Bone marrow (tissue), 2 donors: ENCODE data around the gene FZD2.
"Not testable (repeated sequence)": the region's sequence is repeated elsewhere in the genome, so short reads cannot be mapped to it uniquely, and the experiment has no call there.

ENCODE experiments used
- DNase-seq, 2 donors: peaks; one replicate each; lab custom pipeline; 2025; lab: John Stamatoyannopoulos, UW

Gene FZD2

DNA sequence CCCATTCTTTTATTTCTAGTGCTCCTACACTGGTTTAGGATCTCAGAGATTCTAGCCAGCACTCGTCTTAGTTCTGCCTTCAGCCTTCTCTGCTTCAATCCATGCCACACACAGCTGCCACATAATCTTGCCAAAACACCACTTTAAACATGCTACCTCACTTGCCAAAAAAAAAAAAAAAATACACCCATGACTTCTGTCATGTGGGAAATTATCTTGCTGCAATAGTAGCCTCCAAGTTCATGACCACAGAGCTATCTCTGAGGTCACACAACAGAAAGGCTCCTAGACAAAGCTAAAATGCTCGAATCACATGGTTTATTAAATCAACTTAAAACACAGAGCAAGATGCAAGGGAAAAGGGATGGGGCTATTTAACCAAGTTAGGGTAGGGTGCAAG is 18.1 kb downstream of the FZD2 start:
- DNase-seq, result no peak

DNA sequence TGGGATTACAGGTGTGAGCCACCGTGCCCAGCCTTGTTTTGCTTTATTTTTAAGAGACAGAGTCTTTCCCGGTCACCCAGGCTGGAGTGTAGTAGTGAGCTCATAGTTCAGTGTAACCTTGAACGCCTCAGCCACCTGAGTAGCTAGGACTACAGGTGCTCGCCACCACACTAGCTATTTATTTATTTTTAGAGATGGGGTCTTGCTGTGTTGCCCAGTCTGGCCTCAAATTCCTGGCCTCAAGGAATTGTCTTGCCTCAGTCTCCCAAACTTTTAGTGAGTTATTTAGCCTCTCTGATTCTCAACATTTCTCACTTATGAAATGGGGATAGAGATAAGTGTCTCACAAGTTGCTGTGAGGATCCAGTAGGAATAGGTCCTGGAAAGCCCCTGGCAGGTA is 21.7 kb downstream of the FZD2 start:
- DNase-seq, result no peak

DNA sequence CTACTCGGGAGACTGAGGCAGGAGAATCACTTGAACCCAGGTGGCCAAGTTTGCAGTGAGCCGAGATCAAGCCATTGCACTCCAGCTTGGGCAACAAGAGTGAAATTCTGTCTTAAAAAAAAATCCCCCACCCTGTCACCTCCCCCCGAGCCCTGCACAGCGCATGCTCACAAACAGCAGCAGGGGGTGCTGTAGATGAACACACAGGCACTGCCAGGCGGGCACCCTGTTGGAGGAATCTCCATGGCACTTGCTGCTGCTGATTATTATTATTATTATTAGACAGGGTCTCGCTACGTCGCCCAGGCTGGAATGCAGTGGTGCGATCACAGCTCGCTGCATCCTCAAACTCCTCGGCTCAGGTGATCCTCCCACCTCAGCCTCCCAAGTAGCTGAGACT is 24.6 kb downstream of the FZD2 start:
- DNase-seq, result no peak

DNA sequence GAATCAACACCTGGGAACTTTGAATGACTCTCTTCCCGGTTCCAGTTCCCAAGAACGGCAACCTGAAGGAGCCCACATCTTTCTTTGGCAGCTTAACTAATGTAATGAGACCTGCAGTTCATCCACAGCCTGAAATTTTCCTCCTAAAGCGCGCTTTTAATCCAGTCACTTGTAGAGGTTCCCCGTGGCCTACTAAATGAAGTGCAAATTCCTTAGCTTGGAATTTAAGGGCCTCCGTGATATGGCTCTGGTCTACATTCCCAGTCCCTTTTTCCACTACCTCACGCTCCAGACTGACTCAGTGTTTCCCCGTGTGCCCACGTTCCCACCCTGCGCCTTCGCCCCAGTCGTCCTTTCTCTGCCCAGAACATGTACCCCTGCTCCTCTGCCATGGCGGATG is 27.2 kb downstream of the FZD2 start:
- no peak for DNase-seq

DNA sequence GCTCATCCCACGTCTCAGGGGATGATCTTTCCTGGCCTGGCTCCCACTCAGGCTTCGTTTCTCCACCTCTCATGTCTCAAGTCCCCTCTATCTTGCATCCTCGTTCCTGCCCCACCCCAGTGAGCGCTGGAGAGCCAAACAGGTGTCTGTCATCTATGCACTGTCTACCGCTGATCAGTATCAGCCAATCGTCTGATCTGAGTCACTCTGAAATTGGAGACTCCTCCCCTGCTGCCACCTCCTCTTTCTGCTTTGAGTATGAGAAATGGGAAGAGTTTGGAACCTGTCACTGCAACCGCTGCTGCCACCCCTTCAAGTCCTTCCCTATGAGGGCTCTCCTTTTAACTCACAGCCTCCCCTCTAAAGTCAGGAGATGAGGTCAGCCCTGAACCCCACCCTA is 28.0 kb downstream of the FZD2 start:
- DNase-seq, result no peak

DNA sequence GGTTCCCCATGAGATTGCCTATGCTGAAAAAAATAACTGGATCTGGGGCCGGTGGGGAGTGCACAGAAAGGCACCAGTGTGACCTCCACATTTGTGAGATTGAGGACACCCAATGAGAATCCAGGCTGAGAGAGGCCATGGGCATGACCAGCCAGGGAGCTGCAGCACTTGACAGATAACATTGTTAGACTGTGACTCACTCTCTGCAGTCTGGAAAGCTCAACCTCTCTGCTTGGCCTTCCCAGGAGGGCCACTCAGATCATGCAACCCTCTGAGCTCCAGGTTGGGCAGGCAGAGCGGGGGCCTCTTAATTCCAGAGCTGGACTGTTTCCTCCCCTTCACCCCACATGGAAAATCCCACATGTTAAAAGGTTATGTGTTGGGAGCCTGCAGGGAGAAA is 30.1 kb downstream of the FZD2 start:
- no peak for DNase-seq

DNA sequence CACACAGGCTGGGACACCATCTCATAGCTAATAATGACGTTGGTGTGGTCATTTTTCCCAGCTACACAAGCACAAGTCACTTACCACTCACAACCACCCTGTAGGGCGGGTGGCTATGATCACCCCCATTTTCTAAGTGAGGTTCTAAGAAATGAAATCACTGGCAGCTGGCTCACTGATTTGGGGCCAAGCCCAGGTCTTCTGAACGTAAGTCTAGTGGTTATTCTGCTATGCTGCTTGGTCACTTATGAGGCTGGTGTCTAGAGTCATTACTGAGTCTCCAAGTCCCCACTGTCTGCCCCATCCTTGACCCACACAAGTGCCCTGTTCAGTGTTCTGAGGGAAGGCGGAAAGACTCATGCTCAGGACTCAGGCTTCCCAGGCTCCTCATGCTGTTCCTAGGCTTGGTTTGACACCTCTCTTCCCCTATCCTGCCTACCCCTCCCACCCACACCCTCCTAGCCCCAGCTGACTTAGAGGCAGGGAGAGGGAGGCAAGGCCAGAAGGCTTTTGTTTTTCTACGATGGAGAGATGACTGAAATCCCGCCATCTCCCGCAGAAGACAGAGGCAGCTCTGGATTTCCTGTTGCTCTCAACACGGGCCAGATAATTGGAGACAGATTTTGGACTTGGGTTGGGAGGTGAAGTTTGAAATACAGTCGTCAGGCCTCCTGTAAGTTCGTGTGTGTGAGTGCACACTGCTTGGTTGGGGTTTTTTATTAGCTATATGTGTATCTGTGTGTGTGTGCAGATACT is 32.2 kb downstream of the FZD2 start:
- no peak for DNase-seq

DNA sequence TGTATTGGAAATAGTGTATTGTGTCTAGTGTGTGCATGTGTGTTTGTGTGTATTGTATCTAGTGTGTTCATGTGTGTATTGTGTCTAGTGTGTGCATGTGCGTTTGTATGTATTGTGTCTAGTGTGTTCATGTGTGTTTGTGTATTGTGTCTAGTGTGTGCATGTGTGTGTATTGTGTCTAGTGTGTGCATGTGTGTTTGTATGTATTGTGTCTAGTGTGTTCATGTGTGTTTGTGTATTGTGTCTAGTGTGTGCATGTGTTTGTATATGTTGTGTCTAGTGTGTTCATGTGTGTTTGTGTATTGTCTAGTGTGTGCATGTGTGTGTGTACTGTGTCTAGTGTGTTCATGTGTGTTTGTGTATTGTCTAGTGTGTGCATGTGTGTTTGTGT is 32.8 kb downstream of the FZD2 start:
- not testable (repeated sequence) for DNase-seq

DNA sequence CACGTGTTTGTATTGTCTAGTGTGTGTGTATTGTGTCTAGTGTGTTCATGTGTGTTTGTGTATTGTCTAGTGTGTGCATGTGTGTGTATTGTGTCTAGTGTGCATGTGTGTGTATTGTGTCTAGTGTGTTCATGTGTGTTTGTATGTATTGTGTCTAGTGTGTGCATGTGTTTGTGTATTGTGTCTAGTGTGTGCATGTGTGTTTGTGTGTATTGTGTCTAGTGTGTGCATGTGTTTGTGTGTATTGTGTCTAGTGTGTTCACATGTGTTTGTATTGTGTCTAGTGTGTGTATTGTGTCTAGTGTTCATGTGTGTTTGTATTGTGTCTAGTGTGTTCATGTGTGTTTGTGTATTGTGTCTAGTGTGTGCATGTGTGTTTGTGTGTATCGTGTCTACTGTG is 33.5 kb downstream of the FZD2 start:
- not testable (repeated sequence) for DNase-seq

DNA sequence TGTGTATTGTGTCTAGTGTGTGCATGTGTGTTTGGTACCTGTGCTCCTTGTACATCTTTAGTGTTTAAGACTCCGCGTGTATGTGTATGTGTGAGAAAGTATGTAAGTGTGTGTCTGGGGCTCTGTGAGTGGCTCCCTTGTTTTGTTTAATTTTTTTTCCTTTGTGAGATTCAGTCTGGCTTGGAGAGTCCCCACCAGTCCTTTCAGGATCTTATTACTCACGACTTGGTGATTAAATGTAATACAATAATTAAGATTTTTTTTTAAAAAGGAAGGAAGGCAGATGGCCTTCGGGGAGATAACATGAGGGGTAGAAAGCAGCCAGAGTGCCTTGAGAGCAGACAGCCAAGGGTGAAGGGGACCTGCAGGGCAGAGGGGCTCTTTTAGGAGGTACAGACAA is 33.9 kb downstream of the FZD2 start:
- no peak for DNase-seq

DNA sequence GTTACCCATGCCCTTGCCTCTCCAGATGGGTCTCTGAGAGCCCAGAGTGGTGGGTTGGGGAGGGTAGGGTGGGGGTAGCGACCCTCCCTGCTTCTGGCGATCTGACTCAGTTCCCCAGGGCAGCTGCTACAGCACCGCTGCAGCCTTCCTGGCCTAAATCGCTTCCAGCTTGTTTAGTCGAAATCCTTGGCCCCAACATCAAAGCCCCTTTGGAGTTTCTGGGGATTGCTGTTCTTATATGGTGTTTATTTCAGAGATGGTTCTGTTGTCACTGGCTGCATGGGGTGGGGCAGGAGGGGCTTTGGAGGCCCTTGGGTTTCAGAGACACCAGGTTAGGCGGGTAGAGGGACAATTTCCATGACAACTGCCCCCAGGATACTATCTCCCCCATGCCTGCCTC is 35.9 kb downstream of the FZD2 start:
- no peak for DNase-seq

DNA sequence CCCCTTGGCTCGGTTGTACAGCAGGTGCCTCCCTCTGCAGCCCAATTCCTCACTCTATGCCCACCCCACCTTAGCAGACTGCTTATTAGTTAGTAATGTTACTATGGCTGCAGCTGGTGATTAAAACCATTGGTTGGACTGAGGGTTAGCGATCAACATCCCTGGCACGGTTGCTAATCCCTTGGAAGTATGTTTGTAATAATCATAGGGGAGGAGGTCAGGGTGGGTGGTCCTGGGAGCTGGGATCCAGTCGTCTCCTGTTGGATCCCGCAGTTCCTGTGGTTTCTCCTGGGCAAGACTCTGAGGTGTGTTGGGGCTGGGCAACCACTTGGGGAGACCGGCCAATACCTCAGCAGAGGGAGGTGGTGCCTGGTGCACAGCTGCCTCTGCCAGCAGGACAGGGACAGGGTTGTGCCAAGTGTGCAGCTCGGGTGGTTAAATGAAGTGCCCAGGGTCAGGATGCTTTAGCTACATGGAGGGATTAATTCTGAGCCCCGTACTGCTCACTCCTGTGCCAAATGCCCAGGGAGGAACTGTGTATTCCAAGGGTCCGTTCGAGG is 38.0 kb downstream of the FZD2 start:
- no peak for DNase-seq

DNA sequence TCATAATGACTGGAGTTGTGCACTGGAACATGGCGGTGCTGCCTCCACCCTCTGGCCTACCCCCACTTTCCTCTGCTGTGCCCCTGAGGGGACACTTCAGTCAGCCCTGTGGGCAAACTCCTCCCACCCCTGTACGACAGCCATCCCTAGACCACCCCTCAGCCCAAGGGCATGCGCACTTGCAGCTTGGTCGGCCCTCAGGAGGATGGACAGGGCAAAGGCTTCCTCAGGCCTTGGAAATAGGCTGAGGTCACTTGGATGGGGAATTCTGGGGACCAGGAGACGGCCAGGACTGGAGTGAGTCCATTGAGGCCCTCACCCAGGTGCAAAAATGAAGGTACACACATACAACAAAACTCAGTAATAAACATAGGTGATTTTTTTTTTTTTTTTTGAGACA is 41.0 kb downstream of the FZD2 start:
- no peak for DNase-seq

DNA sequence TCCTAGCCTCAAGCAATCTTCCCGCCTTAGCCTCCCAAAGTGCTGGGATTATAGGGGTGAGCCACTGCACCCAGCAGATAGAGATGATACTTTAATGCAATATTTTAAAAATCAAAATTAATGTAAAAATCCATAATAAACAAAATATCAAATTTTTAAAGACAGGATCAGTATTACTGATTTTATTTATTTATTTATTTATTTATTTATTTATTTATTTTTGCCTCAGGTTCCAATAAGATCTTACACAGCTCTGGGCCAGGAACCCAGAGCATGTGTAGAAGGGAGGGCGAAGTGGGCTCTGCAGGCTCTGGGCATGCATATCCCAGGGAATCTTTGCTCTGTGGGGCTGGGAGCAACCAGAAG is 41.6 kb downstream of the FZD2 start:
- DNase-seq, result no peak

DNA sequence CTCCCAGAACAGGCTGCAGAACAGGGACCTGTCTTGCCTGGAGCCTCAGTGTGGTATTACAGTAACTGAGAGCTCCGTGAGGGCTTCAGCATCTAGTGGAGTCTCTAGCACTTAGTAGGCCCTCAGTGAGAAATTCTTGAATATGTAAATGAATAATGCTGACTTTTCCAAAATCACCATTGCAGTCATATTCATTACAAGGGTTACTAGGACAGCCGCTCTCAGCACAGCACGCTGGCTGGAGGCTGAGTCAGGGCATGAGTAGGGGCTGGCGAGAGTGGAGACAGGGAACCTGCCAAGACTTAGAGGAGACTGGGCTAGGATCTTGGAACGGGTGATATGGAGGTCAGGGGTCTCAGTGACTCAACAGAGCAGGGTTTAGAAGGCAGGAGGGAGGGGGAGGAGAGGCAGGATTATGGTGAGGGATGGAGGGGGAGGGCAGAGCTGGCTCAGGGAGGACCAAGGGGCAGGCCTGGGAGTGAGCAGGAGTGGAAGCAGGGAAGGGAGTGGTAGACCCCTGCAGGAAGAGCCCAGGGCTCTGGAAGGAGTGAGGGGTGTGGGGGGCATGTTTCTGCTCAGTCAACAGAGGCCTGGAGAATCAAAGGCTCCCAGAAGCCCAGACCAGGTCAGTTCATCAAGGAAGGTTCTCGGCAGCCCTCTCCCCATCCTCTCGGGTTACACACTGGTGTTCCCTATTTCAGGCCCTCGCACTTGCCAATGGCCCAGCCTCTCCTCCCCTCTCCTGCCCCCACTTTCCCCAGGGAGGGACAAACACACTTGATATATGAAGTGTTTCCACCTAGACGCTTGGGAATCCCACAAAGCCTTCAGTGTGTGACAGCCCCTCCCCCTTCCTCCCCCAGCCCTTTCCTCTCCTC is 42.3 kb downstream of the FZD2 start:
- no peak for DNase-seq

DNA sequence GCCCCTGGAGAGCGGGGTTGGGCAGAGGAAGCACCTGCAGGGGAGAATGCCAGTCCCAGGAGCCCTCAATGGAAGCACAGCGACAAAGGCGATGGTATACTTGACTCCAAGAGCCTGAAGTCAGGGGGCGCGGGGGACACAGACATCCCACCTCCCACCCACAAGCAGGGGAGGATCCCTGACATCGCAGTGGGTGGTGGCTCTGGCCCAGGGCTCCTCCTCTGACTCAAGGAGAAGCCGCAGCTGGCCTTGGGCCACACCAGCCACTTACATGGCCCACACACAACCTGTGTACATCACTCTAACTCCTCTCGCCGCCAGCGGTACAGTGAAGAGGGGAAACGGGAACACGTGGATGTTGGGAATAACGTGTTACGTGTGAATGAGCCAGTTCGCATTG is 44.3 kb downstream of the FZD2 start:
- DNase-seq, result no peak

DNA sequence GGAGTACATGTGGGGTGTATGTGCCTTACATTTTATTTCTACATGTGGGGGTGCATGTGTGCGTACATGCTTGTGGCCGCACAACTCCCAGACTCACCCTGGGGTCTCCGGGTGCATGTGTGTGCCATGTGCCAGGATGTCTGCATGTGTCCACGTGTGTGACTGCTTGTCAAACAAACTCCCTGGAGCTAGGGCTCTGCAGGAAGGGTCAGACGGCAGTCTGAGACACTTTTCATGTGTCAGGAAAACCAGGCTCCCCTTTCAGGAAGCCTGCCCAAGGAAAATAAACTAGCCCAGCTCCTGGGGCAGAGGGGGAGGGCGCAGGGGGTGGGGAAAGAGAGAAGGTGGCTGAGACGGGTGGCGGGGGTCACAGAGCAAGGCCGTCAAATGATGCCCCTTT is 44.7 kb downstream of the FZD2 start:
- no peak for DNase-seq

DNA sequence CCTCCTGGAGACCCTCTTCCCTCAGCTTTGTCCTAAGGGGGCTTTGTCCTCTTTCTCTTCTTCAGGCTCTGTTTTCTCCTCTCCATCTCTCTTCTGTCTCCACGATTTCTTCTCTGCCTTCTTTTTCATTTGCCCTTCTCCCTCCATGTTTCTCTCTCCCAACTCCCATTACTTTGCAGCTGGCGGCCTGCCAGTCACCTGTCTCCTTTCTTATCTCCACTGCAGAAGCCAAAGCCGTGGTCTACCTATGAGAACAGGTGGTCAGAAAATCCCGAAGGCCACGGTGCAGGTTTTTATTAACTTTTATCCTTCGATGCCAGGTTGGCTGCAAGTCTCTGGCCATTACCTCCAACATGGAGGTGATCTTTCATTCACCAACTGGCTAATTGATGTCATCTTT is 45.1 kb downstream of the FZD2 start:
- DNase-seq, result no peak

DNA sequence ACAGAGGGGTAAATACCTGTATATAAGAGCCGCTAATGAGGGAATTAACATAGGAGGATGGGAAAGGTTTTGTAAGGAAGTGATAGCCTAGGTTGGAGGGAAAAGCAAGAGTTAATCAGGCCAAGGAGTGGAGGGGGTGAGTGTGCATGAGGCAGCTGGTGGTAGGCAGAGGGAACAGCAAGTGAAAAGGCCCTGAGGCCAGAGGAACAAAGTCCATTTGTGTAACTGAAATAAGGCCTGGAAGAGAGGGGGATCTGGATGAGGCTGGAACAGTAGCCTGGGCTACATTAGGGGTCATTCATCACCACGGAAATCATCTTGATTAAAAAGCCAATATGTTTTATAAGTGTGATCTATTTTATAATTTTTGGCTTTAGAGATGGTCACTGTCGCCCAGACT is 45.7 kb downstream of the FZD2 start:
- DNase-seq, result no peak

DNA sequence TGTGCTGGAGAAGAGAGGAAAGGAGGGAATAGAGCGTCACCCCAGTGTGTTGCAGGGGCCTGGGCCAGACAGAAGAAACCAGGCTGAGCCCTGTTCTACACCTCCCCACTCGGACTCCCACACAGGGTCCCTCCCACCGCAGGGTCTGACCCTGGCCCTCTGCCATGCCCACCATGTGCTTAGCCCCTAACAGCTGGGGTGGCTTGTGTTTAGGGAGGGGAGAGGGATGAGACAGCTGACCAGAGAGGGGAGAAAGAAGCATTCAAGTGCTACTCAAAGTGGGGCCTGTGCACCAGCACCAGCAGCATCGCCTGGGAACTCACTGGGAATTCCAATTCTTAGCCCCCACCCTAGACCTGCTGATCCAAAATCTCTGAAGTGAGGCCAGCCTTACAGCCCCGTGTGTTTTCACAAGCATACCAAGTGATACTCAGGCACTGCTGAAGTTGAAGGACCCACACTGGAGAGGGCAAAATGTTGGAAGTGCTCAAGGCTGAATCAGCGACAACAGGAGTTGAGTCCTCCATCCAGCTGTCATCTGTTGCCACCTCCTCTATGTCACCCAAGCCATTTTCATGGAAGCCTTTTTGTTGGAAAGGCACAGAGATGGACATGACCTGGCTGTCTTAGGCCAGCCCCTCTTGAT is 47.0 kb downstream of the FZD2 start:
- no peak for DNase-seq

DNA sequence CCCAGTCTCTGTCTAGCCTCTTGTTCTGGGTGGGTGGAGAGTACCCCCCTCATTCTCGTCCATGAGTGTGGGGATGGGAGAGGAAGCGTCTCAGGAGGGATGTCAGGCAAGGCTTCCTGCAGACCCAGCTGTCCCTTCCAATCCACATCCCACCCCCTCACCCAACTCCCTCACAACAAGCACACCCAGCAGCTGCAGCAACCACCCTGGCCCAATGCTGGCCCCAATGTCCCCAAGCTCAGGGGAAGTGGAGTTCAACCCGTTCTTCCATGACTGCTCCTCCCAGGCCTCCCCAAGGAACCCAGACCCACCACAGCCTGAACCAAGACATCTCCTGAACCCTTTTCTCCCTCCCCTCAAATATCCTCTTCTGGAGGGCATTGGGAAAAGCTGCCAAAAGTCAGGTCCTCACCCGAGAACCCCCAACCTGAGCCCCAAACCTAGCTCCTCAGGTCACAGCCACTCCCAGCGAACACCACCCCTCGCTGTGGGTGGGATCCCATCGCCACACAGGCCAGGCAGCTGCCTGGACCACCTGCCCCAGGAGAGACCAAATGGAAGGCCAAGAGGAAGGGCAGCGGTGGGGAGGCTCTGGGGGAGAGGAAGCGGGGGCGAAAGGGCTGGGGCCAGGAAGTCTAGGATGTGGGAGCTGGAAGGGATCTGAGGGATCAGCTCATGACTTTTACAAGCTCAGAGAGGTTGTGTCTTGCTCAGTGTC is 47.6 kb downstream of the FZD2 start:
- DNase-seq, result no peak

DNA sequence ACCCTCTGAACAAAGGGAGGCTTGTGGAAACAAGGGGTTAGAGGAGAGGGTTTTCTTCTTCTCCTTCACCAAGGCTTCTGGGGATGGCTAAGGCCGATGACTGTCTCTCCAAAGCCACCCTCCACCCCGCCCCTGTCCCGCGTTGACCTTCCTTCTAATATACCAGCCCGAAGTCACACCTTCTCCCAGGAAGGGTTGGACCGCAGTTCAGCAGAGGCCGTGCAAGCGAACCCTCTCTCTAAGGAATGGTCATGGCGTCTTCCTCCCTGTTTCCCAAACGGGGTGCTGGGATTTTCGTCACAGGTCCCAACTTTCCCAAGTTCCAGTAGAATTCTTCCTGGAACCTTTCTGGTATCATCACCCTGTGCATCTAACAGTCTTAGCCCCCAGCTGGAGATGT is 49.4 kb downstream of the FZD2 start:
- DNase-seq, result no peak
